HEK293T (cell line): ENCODE results near the gene SYNE4.

Experiments used
- CTCF ChIA-PET: fragments of 350-600 bp; formaldehyde crosslinking; extraction: SDS; loops from one replicate; lab custom pipeline; 2021; ENCODE audit warnings: antibody characterized with exemption, inconsistent platforms; lab: Yijun Ruan, JAX
- POLR2A ChIA-PET: fragments of 350-600 bp; formaldehyde crosslinking; extraction: SDS; loops from one replicate; lab custom pipeline; 2020; ENCODE audit warnings: antibody characterized with exemption, inconsistent platforms; lab: Yijun Ruan, JAX
- DNase-seq: peaks from one replicate; pipeline ENCODE4 v3.0.0; 2012; ENCODE audit warnings: mixed read lengths; ENCODE audit errors: extremely low spot score
- ARNT ChIP-seq: fragments of 450-650 bp; IDR thresholded peaks from 2 replicates; pipeline ENCODE4 v1.6.1; 2017; ENCODE audit warnings: mild to moderate bottlenecking
- BHLHE40 ChIP-seq: fragments of 450-650 bp; IDR thresholded peaks from 2 replicates; pipeline ENCODE4 v1.6.1; 2016; ENCODE audit warnings: mild to moderate bottlenecking, moderate library complexity, borderline replicate concordance
- CTBP1 ChIP-seq: fragments of 450-650 bp; IDR thresholded peaks from 2 replicates; pipeline ENCODE4 v1.6.1; 2016; ENCODE audit warnings: borderline replicate concordance
- ELF4 ChIP-seq: fragments of 450-650 bp; IDR thresholded peaks from 2 replicates; pipeline ENCODE4 v1.6.1; 2017; ENCODE audit warnings: antibody characterized with exemption
- FOXA1 ChIP-seq: fragments of 450-650 bp; IDR thresholded peaks from 2 replicates; pipeline ENCODE4 v1.6.1; 2016; ENCODE audit warnings: mild to moderate bottlenecking
- FOXK2 ChIP-seq: fragments of 450-650 bp; IDR thresholded peaks from 2 replicates; pipeline ENCODE4 v1.6.1; 2016; ENCODE audit warnings: mild to moderate bottlenecking
- FOXM1 ChIP-seq: fragments of 450-650 bp; IDR thresholded peaks from 2 replicates; pipeline ENCODE4 v1.6.1; 2017; ENCODE audit warnings: mild to moderate bottlenecking, borderline replicate concordance
- HDGF ChIP-seq: fragments of 450-650 bp; IDR thresholded peaks from 2 replicates; pipeline ENCODE4 v1.6.1; 2017; ENCODE audit warnings: antibody characterized with exemption, borderline replicate concordance
- L3MBTL2 ChIP-seq: fragments of 450-650 bp; conservative IDR thresholded peaks from 2 replicates; pipeline ENCODE4 v1.6.1; 2016; ENCODE audit warnings: mild to moderate bottlenecking
- LEF1 ChIP-seq: fragments of 450-650 bp; IDR thresholded peaks from 2 replicates; pipeline ENCODE4 v1.6.1; 2017; ENCODE audit warnings: mild to moderate bottlenecking, borderline replicate concordance
- NFRKB ChIP-seq: fragments of 450-650 bp; IDR thresholded peaks from 2 replicates; pipeline ENCODE4 v1.6.1; 2016; ENCODE audit warnings: mild to moderate bottlenecking, moderate library complexity
- PKNOX1 ChIP-seq: fragments of 450-650 bp; IDR thresholded peaks from 2 replicates; pipeline ENCODE4 v1.6.1; 2016
- SP1 ChIP-seq: fragments of 450-650 bp; IDR thresholded peaks from 2 replicates; pipeline ENCODE4 v1.6.1; 2017
- SUZ12 ChIP-seq: fragments of 450-650 bp; IDR thresholded peaks from 2 replicates; pipeline ENCODE4 v1.6.1; 2016; ENCODE audit warnings: mild to moderate bottlenecking
- TARDBP ChIP-seq: fragments of 450-650 bp; IDR thresholded peaks from 2 replicates; pipeline ENCODE4 v1.6.1; 2016
- ZNF384 ChIP-seq: fragments of 450-650 bp; IDR thresholded peaks from 2 replicates; pipeline ENCODE4 v1.6.1; 2016

Gene SYNE4

GRCh38 chr19:36032251-36033104, 23.9 kb upstream of the SYNE4 start, which contains the start of gene CLIP3:
Gene CLIP3 (minus strand): TSS chr19:36032873. CDS start chr19:36032357, 516 bp downstream.
- CTCF ChIA-PET, result no interaction called here
- no peak for TF ChIP-seq ARNT
- no peak for TF ChIP-seq FOXM1
- no peak for TF ChIP-seq SUZ12
- TF ChIP-seq CTBP1, result no peak
- no peak for TF ChIP-seq PKNOX1
- TF ChIP-seq FOXK2, result no peak
- no peak for TF ChIP-seq BHLHE40
- TF ChIP-seq SP1, result no peak
- no peak for TF ChIP-seq HDGF
- no peak for TF ChIP-seq ZNF384
- no peak for TF ChIP-seq LEF1
- no peak for TF ChIP-seq L3MBTL2
- TF ChIP-seq NFRKB, result no peak
- TF ChIP-seq FOXA1, result no peak
- TF ChIP-seq ELF4, result no peak
- TF ChIP-seq TARDBP, result no peak
- DNase-seq, result no peak
- POLR2A ChIA-PET, result no interaction called here

DNA sequence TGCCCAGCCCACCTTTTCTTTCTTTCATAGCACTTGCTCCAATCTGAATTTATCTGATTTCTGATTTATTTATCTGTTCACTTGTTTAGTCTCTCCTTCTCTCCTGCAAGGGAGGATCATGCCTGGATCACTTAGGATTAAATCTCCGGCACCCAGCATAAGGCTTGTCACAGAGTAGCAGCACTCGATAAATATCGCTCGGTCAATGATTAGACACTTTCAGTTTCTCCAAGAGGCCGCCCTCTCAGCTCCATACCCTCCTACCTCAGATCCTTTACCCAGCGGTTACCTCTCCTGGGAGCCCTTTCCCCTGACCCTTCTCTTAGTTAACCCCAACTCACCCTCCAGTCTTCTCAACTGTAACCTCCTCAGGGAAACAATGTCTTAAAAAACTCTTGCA, 22.7 kb upstream of the SYNE4 start:
- TF ChIP-seq SUZ12 (no peak), BHLHE40 (no peak), ARNT (no peak), ELF4 (no peak), CTBP1 (no peak)
- ChIA-PET CTCF (no interaction called here), POLR2A (no interaction called here)
- no peak for DNase-seq

- DNase-seq, result no peak
- CTCF ChIA-PET, result no interaction called here
- TF ChIP-seq PKNOX1 (no peak), FOXM1 (no peak), ARNT (no peak), SUZ12 (no peak)
- POLR2A ChIA-PET, result no interaction called here
These were observed 21.9 kb upstream of the SYNE4 start for GRCh38 chr19:36030264-36031148.

DNA sequence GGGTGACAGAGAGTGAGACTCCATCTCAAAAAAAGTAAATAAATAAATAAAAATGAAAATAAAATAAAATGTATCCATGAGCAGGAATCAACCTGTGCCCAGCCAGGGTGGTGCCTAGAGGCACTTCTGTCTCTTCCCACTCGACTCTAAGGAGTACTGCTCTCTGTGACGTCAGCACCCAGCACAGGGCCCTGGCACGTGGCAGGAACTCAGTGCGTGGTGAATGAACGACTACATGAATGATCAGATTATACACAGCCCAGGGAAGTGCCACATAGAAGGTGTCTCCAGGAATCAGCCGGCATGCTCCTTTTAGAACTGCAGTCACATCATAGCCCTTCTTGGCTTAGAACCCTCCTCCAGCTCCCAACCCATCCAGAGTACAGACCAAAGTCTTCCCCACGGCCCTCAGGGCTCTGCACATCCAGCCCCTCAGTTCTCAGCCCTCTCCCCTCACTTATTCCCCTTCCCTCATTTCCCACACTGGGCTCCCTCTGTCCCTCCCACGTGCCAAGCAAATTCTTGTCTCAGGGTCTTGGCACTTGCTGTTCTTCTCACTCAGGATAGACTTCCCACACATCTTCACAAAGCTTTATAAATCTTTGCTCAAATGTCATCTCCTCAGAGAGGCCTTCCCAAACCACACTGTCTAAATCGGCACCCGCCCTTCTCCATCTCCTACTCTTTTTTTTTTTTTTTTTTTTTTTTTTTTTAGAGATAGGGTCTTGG, 19.9 kb upstream of the SYNE4 start:
- DNase-seq, result no peak
- POLR2A ChIA-PET, result no interaction called here
- TF ChIP-seq L3MBTL2 (no peak), FOXK2 (no peak), SP1 (no peak)
- CTCF ChIA-PET, result interaction anchor here (0.6 to 1.2 kb wide), 2 partner anchors 35 to 51 kb away, joined by 3 to 4 read pairs; no protein-coding TSS in a partner anchor

DNA sequence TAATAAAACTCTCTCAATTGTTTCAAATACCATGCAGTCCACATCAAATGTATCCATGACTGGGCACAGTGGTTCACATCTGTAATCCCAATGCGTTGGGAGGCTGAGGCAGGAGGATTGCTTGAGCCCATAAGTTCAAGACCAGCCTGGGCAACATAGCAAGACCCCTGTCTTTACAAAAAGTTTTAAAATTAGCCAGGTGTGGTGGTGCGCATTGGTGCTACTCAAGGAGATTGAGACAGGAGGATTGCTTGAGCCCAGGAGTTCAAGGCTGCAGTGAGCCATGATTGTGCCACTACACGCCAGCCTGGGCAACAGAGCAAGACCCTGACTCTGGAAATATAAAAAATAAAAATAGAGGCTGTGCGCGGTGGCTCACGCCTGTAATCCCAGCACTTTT, 19.1 kb upstream of the SYNE4 start:
- no peak for DNase-seq
- ChIA-PET CTCF (no interaction called here), POLR2A (no interaction called here)
- TF ChIP-seq FOXK2, result no peak
- no peak for TF ChIP-seq FOXM1
- no peak for TF ChIP-seq SUZ12
- TF ChIP-seq BHLHE40, result no peak
- no peak for TF ChIP-seq FOXA1
- TF ChIP-seq NFRKB, result no peak
- TF ChIP-seq HDGF, result no peak

DNA sequence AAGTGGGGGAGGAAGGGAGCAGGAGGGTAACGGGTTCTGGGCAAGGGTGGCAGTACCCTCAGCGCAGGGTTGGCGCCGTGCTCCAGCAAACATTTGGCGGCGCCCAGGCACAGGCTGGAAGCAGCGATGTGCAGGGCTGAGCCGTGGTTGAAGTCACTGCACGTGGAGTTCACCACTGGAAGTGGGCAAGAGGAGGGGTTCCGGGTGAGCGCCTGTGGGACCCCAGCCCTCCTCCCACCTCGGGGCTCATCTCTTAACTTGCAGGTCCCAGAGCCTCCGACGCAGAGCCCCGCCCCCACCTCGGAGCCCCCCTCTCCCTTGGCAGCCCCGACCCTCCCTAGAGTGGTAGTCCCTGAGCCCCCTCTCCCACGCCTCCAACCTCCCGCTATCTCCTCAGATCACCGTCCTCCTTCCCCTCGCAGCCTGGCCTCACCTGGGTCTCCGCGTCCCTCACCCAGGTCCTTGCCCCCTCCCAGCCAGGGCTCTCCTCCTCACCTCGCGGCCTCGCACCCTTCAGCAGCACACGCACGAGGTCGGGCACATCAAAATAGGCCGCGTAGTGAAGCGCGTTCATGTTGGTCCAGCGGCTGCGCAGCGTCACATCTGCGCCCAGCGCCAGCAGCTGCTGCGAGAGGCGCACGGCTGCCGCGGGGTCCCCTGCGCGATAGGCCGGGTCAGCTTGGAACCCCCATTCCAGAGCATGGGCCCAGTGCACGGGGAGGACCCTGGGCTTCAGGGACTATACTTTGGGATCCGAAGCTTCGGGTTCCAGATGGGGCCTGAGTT, 17.7 kb upstream of the SYNE4 start:
- TF ChIP-seq FOXA1 (no peak), PKNOX1 (no peak), NFRKB (no peak), TARDBP (no peak)
- ChIA-PET POLR2A (no interaction called here), CTCF (no interaction called here)
- no peak for DNase-seq
